Measurements from ENCODE around the gene EYA4. TPM values are rescaled to one million over a fixed set of nuclear protein-coding genes. Genes with fewer than 3 reads are reported as not detected.

The EYA4 gene
- total RNA-seq, 1 experiment from 2014 or later, result not detected

DNA sequence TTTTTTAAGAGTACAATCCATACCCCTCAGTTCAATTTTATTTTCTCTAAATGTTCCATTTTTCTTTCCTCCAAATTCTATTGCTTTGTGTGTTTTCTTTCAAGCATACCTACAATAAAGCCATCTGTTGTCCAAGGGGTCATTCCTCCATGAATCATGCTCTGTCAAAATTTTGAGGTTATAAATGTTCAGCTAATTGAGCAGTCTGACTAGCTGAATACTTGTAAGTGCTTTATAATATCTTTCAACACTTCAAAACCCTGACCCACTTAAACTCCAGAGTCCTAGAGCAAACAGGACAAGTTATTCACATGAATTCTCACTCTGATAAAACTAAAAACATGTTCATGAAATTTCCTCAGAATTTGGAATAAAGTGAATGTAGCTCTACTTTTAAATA, 33.4 kb upstream of the EYA4 start:
- H3K4me1 ChIP-seq (ENCODE audit: control insufficient read depth, insufficient read depth, low read length), result no peaks in the 10 kb centered on the region
- ATAC-seq, result no peak
- no peak overlapping the region for H3K27ac ChIP-seq (ENCODE audit: low read length)
- no peaks in the 10 kb centered on the region for H3K27me3 ChIP-seq (ENCODE audit: control insufficient read depth, insufficient read depth, low read length)
- TF ChIP-seq SIN3A (IDR thresholded peaks at IDR 0.05; ENCODE audit: borderline replicate concordance, insufficient read depth, low read depth, low read length) (no peak), TCF7L2 (IDR thresholded peaks at IDR 0.05; ENCODE audit: low read depth, low read length) (no peak), POLR2AphosphoS5 (IDR thresholded peaks at IDR 0.05; ENCODE audit: low read depth, low read length) (no peak)
- TF ChIP-seq, protein P1, sequence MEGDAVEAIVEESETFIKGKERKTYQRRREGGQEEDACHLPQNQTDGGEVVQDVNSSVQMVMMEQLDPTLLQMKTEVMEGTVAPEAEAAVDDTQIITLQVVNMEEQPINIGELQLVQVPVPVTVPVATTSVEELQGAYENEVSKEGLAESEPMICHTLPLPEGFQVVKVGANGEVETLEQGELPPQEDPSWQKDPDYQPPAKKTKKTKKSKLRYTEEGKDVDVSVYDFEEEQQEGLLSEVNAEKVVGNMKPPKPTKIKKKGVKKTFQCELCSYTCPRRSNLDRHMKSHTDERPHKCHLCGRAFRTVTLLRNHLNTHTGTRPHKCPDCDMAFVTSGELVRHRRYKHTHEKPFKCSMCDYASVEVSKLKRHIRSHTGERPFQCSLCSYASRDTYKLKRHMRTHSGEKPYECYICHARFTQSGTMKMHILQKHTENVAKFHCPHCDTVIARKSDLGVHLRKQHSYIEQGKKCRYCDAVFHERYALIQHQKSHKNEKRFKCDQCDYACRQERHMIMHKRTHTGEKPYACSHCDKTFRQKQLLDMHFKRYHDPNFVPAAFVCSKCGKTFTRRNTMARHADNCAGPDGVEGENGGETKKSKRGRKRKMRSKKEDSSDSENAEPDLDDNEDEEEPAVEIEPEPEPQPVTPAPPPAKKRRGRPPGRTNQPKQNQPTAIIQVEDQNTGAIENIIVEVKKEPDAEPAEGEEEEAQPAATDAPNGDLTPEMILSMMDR (IDR thresholded peaks at IDR 0.05), result no peak
- TF ChIP-seq, protein P2, sequence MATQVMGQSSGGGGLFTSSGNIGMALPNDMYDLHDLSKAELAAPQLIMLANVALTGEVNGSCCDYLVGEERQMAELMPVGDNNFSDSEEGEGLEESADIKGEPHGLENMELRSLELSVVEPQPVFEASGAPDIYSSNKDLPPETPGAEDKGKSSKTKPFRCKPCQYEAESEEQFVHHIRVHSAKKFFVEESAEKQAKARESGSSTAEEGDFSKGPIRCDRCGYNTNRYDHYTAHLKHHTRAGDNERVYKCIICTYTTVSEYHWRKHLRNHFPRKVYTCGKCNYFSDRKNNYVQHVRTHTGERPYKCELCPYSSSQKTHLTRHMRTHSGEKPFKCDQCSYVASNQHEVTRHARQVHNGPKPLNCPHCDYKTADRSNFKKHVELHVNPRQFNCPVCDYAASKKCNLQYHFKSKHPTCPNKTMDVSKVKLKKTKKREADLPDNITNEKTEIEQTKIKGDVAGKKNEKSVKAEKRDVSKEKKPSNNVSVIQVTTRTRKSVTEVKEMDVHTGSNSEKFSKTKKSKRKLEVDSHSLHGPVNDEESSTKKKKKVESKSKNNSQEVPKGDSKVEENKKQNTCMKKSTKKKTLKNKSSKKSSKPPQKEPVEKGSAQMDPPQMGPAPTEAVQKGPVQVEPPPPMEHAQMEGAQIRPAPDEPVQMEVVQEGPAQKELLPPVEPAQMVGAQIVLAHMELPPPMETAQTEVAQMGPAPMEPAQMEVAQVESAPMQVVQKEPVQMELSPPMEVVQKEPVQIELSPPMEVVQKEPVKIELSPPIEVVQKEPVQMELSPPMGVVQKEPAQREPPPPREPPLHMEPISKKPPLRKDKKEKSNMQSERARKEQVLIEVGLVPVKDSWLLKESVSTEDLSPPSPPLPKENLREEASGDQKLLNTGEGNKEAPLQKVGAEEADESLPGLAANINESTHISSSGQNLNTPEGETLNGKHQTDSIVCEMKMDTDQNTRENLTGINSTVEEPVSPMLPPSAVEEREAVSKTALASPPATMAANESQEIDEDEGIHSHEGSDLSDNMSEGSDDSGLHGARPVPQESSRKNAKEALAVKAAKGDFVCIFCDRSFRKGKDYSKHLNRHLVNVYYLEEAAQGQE (IDR thresholded peaks at IDR 0.05; ENCODE audit: insufficient read depth in 1 of 2, low read depth in 2 of 2, low read length in 1 of 2), result no peak
- in situ Hi-C loops (cut with HindIII; ENCODE audit: low pct_unique_long_range_greater_than_20kb, low sequenced_read_pairs), result no loop called here
- DNase-seq (ENCODE audit: low read depth, low spot score), result no peak
- H3K36me3 ChIP-seq (ENCODE audit: control insufficient read depth, insufficient read depth, low read length), result no peaks in the 10 kb centered on the region
- intact Hi-C loops (cut with micrococcal nuclease; ENCODE audit: unreplicated experiment), result no loop called here
- ChIA-PET CTCF (no interaction called here), POLR2A (no interaction called here)
- H3K9me3 ChIP-seq (ENCODE audit: control insufficient read depth, insufficient read depth, low read depth, low read length), result no peaks in the 10 kb centered on the region
- BruUV-seq (replicated peaks), result no TSS peak
- no peak overlapping the region for H3K4me3 ChIP-seq (ENCODE audit: low read depth in 2 of 2, low read length in 2 of 2)

DNA sequence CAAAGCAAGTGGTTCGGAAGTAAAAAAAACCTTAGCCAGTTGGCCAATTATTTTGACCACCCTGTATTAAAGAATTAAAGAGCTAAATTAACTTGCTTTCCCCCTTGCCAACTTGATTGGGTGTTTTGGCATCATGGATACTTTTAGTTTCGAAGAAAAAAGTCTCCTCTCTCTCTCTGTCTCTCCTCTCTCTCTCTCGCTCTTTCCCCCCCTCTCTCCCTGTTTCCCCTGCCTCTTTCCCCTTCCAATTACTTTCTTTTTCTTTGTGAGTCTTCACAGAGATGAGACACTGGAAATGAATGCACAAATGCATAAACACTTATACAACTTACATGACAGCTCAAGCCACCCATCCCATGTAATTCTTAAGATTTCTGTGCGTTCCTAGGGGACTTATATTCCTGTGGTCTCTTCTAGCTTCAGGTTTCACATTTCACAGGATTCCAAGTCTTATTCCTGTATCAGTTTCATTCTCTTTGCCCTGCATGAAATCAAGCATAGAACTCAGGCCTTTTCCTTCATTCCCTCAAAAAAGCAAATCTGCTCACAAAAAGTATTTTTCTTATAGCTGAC, 32.9 kb upstream of the EYA4 start:
- TF ChIP-seq, protein P2 (IDR thresholded peaks at IDR 0.05; ENCODE audit: insufficient read depth in 1 of 2, low read depth in 2 of 2, low read length in 1 of 2), result no peak
- TF ChIP-seq SIN3A (IDR thresholded peaks at IDR 0.05; ENCODE audit: borderline replicate concordance, insufficient read depth, low read depth, low read length), result no peak
- TF ChIP-seq TCF7L2 (IDR thresholded peaks at IDR 0.05; ENCODE audit: low read depth, low read length), result no peak
- TF ChIP-seq POLR2AphosphoS5 (IDR thresholded peaks at IDR 0.05; ENCODE audit: low read depth, low read length), result no peak
- TF ChIP-seq, protein P1 (IDR thresholded peaks at IDR 0.05), result no peak
- H3K36me3 ChIP-seq (ENCODE audit: control insufficient read depth, insufficient read depth, low read length), result no peaks in the 10 kb centered on the region
- H3K27ac ChIP-seq (ENCODE audit: low read length), result no peak overlapping the region
- ChIA-PET POLR2A (no interaction called here), CTCF (no interaction called here)
- no peaks in the 10 kb centered on the region for H3K4me1 ChIP-seq (ENCODE audit: control insufficient read depth, insufficient read depth, low read length)
- H3K27me3 ChIP-seq (ENCODE audit: control insufficient read depth, insufficient read depth, low read length), result no peaks in the 10 kb centered on the region
- intact Hi-C loops (cut with micrococcal nuclease; ENCODE audit: unreplicated experiment), result no loop called here
- in situ Hi-C loops (cut with HindIII; ENCODE audit: low pct_unique_long_range_greater_than_20kb, low sequenced_read_pairs), result no loop called here
- no peak overlapping the region for H3K4me3 ChIP-seq (ENCODE audit: low read depth in 2 of 2, low read length in 2 of 2)
- DNase-seq (ENCODE audit: low read depth, low spot score), result no peak
- H3K9me3 ChIP-seq (ENCODE audit: control insufficient read depth, insufficient read depth, low read depth, low read length), result no peaks in the 10 kb centered on the region
- BruUV-seq (replicated peaks), result no TSS peak
- ATAC-seq, result no peak

All from Panc1 (cell line).